Activated CD4-positive, alpha-beta T cell treated with anti-CD3 and anti-CD28 coated beads, Interleukin-2, amount 10 ng/mL, durations not matched to agents 7 days and 5 days (primary cell): ENCODE measurements around the gene VAPA. TPM values are rescaled to one million over a fixed set of nuclear protein-coding genes. Genes with fewer than 3 reads are reported as not detected.

Experiments
- CTCF ChIA-PET: fragments of 350-600 bp; sonication (Branson Sonifier 250); formaldehyde crosslinking; loops from one replicate; lab custom pipeline; 2021; ENCODE audit warnings: antibody characterized with exemption; lab: Charles Lee
- POLR2A ChIA-PET: fragments of 350-600 bp; sonication (Branson Sonifier 250); formaldehyde crosslinking; loops from one replicate; lab custom pipeline; 2021; ENCODE audit warnings: antibody characterized with exemption; lab: Charles Lee
- DNase-seq: peaks from one replicate; pipeline ENCODE4 v3.0.0-alpha.2; 2020
- H3K27ac Mint-ChIP-seq: one replicate; pipeline ENCODE4 v1.8.0; 2021; ENCODE audit warnings: mild to moderate bottlenecking, moderate library complexity, mixed read lengths
- H3K27me3 Mint-ChIP-seq: one replicate; pipeline ENCODE4 v1.8.0; 2021; ENCODE audit warnings: mixed read lengths
- H3K36me3 Mint-ChIP-seq: one replicate; pipeline ENCODE4 v1.8.0; 2021; ENCODE audit warnings: low read depth, mixed read lengths
- H3K4me1 Mint-ChIP-seq: one replicate; pipeline ENCODE4 v1.8.0; 2021; ENCODE audit warnings: mixed read lengths
- H3K4me3 Mint-ChIP-seq: one replicate; pipeline ENCODE4 v1.8.0; 2021; ENCODE audit warnings: mild to moderate bottlenecking, moderate library complexity, mixed read lengths
- H3K9me3 Mint-ChIP-seq: one replicate; pipeline ENCODE4 v1.8.0; 2021; ENCODE audit warnings: mixed read lengths
- total RNA-seq, 2 experiments: library from RNA; stranded (reverse); gene quantifications; one replicate each; pipeline ENCODE4 v1.2.3, GENCODE V29; 2021

Gene VAPA, protein sequence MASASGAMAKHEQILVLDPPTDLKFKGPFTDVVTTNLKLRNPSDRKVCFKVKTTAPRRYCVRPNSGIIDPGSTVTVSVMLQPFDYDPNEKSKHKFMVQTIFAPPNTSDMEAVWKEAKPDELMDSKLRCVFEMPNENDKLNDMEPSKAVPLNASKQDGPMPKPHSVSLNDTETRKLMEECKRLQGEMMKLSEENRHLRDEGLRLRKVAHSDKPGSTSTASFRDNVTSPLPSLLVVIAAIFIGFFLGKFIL
- 100 to 1,000 TPM; 124 to 168 TPM for total RNA-seq

DNA sequence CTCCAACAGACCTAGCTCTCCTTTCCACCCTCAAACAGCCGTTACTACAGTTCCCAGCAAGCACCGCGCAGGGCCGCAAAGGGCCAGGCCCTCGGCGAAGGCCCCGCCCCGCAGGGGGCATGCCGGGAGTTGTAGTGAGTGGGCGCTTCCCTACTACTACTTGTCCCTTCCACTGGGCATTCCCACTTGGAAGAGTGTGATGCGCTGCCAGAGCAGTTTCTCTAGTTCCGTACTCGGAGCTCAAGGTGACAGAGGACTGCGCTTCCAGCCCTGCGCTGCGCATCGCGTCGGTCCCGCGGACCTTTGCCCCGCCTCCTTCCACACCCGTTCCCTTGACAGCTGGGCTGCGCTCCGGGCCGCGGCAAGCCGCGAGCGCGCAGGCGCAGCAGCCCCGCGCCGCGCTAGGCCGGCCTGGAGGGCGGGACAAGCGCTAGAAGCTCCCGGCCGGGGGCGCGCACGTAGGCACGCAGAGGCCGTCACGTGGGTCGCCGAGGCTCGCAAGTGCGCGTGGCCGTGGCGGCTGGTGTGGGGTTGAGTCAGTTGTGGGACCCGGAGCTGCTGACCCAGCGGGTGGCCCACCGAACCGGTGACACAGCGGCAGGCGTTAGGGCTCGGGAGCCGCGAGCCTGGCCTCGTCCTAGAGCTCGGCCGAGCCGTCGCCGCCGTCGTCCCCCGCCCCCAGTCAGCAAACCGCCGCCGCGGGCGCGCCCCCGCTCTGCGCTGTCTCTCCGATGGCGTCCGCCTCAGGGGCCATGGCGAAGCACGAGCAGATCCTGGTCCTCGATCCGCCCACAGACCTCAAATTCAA lies at the start of gene VAPA:
Gene VAPA (plus strand): TSS at position 491 of the 808 bp plus-strand sequence. CDS start 241 bp downstream, at position 732.
- Mint-ChIP-seq H3K4me1 (peaks cover 29% of the 10 kb centered on the region), H3K27me3 (peaks cover 19% of the 10 kb centered on the region), H3K36me3 (no peaks in the 10 kb centered on the region), H3K4me3 (peak within 1 kb of the TSS; percentile 86), H3K9me3 (no peaks in the 10 kb centered on the region), H3K27ac (peak within 1 kb of the TSS; percentile 95)
- POLR2A ChIA-PET = interaction anchor here (0.6 to 0.7 kb wide), 2 partner anchors 28 to 1459 kb away, joined by 3 read pairs; no protein-coding TSS in a partner anchor
- DNase-seq = peak; percentile 94
- CTCF ChIA-PET = interaction anchor here (0.8 to 1.3 kb wide), 4 partner anchors 10 to 22 kb away, joined by 3 to 6 read pairs (median 4); no protein-coding TSS in a partner anchor

DNA sequence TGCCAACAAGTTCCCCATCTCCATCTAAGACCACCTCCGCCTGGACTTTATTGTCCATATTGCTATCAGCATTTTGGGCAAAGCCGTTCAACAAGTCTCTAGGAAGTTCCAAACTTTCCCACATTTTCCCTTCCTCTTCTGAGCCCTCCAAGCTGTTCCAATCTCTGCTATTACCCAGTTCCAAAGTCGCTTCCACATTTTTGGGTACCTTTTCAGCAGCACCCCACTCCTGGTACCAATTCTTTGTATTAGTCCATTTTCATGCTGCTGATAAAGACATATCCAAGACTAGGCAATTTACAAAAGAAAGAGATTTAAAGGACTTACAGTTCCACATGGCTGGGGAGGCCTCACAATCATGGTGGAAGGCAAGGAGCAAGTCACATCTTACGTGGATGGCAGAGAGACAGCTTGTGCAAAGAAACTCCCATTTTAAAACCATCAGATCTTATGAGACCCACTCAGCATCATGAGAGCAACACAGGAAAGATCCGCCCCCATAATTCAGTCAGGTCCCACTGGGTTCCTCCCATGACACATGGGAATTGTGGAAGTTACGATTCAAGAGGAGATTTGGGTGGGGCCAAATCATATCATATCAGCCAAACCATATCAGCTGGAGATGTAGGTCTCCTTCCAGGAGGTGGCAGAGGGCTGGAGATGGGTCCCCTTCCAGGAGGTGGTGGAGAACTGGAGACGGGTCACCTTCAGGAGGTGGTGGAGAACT lies 47.9 kb upstream of the VAPA start:
- ChIA-PET CTCF (no interaction called here), POLR2A (no interaction called here)
- Mint-ChIP-seq H3K36me3 (no peaks in the 10 kb centered on the region), H3K4me3 (no peak overlapping the region), H3K4me1 (peaks cover 7% of the 10 kb centered on the region), H3K27me3 (no peaks in the 10 kb centered on the region), H3K27ac (no peak overlapping the region), H3K9me3 (peaks cover 14% of the 10 kb centered on the region)
- DNase-seq = no peak

DNA sequence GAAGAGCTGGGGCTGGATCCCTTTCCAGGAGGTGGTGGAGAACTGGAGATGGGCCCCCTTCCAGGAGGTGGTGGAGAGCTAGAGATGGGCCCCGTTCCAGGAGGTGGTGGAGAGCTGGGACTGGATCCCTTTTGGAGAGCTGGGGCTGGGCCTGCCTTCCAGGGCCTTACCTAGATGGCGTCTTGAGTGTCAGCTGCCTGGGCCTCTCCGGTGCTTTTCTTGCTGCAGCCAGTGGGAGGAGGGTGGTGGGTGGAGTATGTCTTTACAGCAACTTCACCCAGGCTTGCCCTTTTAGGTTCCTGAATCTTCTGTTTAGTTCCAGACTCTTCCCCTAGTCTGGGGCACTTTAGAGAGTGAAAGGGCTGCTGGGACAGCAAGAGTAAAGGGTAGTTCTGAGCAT lies 47.2 kb upstream of the VAPA start:
- no peak overlapping the region for H3K4me3 Mint-ChIP-seq

DNA sequence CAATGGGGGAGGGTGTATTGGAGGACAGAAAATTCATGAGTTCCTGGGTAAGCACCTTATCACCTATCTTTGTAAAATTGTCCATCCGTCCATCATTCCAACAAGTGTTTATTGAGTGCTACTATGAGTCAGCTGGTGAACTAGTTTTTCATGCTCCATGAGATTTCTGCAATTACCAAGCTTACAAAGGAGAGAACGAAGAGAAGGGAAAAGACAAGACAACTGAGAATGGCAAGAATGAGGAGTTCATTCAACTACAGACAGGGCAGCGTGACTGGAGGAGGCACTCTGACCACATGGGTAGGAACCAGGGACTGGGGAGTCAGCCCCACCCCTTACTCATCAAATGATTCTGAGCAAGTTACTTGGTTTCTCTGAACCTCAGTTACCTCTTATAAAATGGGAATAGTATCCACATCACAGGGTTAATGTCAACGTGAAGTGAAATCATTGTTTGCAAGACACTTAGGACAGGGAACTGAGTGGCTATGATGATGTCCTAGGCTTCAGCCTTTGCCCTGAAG lies 46.7 kb upstream of the VAPA start:
- Mint-ChIP-seq H3K27ac (no peak overlapping the region), H3K4me3 (no peak overlapping the region), H3K4me1 (peaks cover 7% of the 10 kb centered on the region), H3K36me3 (no peaks in the 10 kb centered on the region), H3K27me3 (no peaks in the 10 kb centered on the region), H3K9me3 (peaks cover 14% of the 10 kb centered on the region)
- POLR2A ChIA-PET = no interaction called here
- CTCF ChIA-PET = no interaction called here
- no peak for DNase-seq

More for the DNA sequence above, 47.2 kb upstream of the VAPA start:
- Mint-ChIP-seq H3K27me3 (no peaks in the 10 kb centered on the region), H3K9me3 (peaks cover 14% of the 10 kb centered on the region), H3K27ac (no peak overlapping the region), H3K4me1 (peaks cover 7% of the 10 kb centered on the region), H3K36me3 (no peaks in the 10 kb centered on the region)
- ChIA-PET POLR2A (no interaction called here), CTCF (no interaction called here)
- no peak for DNase-seq

DNA sequence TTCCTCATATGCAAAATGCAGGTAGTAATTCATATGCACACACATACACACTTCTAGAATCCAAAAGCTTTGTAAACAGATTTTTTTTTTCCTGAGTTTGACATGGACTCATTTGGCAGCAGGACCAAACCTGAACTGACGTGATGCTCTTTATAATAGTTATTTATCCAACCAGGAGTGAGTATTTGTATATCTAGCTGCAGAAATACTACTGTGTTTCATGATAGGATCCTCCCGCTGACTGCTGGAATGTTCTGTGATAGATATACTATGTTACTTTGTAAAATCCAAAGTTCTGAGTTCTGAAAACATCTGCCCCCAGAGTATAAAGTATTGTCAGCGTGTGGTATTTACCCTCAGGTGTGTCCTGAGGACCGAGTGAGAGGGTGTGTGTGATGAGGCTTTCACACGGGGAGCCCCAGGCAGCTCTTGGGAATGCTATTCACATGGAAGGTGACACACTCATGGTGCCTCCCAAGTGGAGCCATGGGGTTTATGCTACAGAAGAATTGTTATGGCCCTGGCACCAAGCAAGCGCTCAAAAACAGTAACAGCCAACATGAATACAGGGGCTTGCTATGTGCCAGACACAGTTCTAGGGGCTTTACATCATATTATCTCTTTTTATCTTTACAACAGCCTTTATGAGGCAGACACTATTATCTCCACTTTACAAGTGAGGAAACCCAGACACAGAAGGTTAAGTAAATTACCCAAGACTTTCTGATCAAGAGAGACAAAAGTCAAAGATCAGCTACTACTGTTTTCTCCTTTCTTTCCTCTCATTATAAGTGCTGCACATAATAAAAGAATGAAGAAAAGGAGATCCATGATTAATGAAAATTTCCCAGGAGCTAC lies 44.7 kb upstream of the VAPA start:
- CTCF ChIA-PET = interaction anchor here (0.8 to 1.3 kb wide), 2 partner anchors 10 to 17 kb away, joined by 3 read pairs; partner anchors contain the start of gene TXNDC2
- POLR2A ChIA-PET = no interaction called here
- H3K27ac Mint-ChIP-seq = no peak overlapping the region
- H3K27me3 Mint-ChIP-seq = no peaks in the 10 kb centered on the region
- peaks cover 14% of the 10 kb centered on the region for H3K9me3 Mint-ChIP-seq
- H3K36me3 Mint-ChIP-seq = no peaks in the 10 kb centered on the region
- peaks cover 4% of the 10 kb centered on the region for H3K4me1 Mint-ChIP-seq
- DNase-seq = no peak
- no peak overlapping the region for H3K4me3 Mint-ChIP-seq

DNA sequence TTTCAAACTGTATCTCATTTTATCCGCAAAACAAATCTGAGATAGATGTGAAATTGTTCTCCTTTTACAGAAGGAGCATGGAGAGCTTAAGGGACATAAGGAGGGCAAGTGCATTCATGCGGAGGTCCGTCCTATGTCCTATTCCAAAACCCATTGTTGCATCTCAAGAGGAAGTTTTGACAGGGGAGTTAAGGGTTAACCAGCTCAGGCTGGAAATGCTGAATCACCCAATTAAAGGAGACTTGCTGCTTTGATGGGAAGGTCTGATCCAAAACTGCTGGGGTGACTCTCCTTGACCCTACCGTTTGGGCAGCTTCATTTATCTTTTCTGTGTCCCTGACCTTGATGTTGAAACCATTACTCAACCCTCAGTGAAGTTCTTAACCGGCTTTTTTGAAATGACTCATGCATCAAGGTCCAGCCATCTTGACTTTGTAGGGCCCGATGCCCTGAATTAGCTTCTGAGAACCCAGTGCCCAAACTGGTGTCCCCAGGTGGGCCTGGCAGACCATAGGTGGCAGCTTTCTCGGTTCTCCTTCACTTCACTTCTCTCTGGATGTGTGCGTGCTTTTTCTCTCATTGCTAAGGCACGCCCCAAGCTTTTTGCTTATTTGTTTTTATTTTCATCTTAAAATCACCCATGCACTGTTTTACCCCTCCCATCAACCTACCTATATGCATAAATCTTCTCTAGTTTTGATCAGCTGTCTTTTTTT lies 43.9 kb upstream of the VAPA start:
- ChIA-PET POLR2A (no interaction called here), CTCF (interaction anchor here (0.8 to 1.3 kb wide), 3 partner anchors 11 to 60 kb away, joined by 3 read pairs; partner anchors contain the start of gene TXNDC2)
- DNase-seq = no peak
- Mint-ChIP-seq H3K27ac (no peak overlapping the region), H3K4me1 (peaks cover 4% of the 10 kb centered on the region), H3K36me3 (no peaks in the 10 kb centered on the region), H3K9me3 (peaks cover 14% of the 10 kb centered on the region), H3K4me3 (no peak overlapping the region), H3K27me3 (no peaks in the 10 kb centered on the region)

DNA sequence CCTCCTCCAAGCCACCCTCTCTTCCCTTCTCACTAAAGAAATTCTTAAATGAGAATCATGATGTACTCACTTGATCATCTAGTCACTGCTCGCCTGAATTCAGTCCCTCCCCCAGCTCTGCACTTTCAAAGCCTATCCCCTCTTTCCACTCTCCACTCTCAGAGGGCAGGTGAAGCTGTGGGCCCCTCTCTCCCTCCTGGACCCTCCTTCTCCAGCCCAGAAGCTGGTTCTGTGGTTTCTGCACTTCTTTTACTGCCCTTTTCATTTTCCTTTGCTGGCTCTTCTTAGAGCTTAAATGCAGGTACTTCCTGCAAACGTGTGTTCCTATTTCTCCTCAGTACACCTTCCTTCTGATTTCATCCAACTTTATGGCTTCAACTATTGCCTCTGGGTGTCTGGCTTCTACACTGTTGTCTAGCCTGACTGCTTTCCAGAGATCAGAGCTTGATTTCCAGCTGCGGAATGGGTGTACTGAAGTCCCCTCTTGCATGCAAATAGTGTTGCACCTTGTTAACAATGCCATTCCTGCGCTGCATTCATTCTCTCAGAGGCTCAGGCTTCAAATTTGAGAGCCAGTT lies 43.3 kb upstream of the VAPA start:
- Mint-ChIP-seq H3K9me3 (peaks cover 12% of the 10 kb centered on the region), H3K4me1 (peaks cover 4% of the 10 kb centered on the region), H3K36me3 (no peaks in the 10 kb centered on the region), H3K27ac (no peak overlapping the region), H3K4me3 (no peak overlapping the region), H3K27me3 (no peaks in the 10 kb centered on the region)
- CTCF ChIA-PET = interaction anchor here (0.9 to 1.3 kb wide), 2 partner anchors 12 to 59 kb away, joined by 3 read pairs; no protein-coding TSS in a partner anchor
- POLR2A ChIA-PET = no interaction called here
- no peak for DNase-seq

DNA sequence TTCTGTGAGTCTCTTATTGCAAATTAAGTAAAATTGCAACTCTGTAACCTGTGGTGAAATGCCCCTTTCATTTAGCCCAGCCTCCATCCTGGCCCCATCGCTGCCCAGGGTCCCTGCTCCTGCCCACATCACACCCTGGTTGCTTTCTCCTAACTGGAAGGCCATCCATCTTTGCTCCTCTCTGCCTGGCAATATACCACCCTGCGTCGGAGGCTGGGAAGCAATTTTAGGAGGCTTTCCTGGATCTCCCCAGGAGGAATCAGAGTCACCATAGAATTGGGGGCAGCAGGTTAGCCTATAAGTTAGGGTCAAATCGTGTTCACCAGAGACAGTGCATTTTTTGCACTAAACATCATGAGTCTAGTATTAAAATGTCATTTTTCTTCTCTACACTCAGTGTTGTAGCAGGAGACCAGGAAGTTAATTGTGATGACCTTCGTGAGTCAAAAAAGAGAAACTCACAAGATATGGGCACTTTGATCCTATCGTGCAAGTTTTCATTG lies 42.5 kb upstream of the VAPA start:
- H3K9me3 Mint-ChIP-seq = peaks cover 4% of the 10 kb centered on the region
- ChIA-PET POLR2A (no interaction called here), CTCF (no interaction called here)
- DNase-seq = no peak
- H3K4me1 Mint-ChIP-seq = peaks cover 4% of the 10 kb centered on the region
- no peak overlapping the region for H3K4me3 Mint-ChIP-seq
- H3K36me3 Mint-ChIP-seq = no peaks in the 10 kb centered on the region
- H3K27me3 Mint-ChIP-seq = no peaks in the 10 kb centered on the region
- H3K27ac Mint-ChIP-seq = no peak overlapping the region

DNA sequence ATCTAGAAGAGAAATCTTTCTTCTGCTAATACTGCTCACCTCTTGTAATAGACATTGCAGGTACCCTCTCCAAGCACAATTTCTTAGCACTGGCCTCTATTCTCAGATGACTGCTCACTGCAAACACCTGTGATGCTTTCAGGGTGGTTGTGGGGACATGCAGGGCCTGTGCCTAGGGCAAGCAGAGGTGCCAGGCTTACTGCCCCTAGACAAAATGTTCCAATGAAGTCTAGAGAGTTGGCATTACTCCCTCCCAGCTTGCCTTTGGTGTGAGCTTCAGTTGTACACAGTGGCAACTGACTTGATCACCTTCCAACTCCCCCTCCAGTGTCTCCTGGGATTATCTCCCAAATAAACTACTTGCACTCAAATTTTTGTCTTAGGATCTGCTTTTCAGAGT lies 41.0 kb upstream of the VAPA start:
- no peaks in the 10 kb centered on the region for H3K9me3 Mint-ChIP-seq
- CTCF ChIA-PET = no interaction called here
- H3K4me1 Mint-ChIP-seq = peaks cover 11% of the 10 kb centered on the region
- DNase-seq = no peak
- no peaks in the 10 kb centered on the region for H3K36me3 Mint-ChIP-seq
- no peak overlapping the region for H3K4me3 Mint-ChIP-seq
- POLR2A ChIA-PET = no interaction called here
- H3K27ac Mint-ChIP-seq = no peak overlapping the region
- no peaks in the 10 kb centered on the region for H3K27me3 Mint-ChIP-seq

DNA sequence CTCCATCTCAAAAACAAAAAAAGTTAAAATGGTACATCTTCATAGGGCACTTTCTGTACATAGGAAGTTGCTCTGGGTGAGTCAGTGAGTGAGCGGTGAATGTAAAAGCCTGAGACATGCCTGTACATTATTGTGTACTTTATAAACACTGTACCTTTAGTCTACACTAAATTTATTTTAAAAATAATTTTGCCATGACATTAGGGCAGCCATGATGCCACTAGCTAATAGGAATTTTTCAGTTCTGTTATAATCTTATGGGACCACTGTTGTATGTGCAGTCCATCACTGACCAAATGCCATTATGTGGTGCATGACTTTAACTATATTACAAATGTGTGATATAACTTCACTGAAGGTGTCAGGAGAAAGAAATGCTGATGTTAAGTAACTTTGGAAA lies 39.1 kb upstream of the VAPA start:
- Mint-ChIP-seq H3K9me3 (no peaks in the 10 kb centered on the region), H3K27ac (no peak overlapping the region), H3K4me3 (no peak overlapping the region), H3K4me1 (peaks cover 7% of the 10 kb centered on the region), H3K36me3 (no peaks in the 10 kb centered on the region), H3K27me3 (no peaks in the 10 kb centered on the region)
- ChIA-PET CTCF (no interaction called here), POLR2A (no interaction called here)
- DNase-seq = no peak

DNA sequence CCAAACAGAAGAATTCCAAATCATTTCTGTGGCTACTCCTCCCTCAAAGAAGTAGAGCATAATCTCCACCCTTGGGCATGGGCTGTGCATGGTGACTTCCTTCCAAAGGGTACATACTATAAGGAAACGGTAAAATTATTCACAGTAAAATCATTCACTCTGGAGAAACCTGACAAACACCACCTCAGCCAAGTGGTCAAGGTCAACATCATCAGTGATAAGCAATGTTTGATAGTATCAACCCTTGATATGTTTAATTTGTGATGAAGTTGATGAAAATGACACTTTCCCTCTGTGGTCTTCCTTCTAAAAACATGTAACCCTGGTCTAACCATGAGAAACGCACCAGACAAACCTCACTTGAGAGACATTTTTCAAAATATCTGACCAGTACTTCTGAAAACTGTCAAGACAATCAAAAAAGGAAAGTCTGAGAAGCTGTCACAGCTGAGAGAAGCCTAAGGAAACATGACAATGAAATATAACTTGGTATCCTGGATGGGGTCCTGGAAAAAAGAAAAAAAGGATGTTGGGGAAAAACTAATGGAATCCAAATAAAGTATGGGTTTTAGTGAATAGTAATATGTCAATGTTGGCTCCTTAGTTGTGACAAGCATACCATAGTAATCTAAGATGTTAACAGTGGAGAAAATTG lies 37.5 kb upstream of the VAPA start:
- Mint-ChIP-seq H3K9me3 (no peaks in the 10 kb centered on the region), H3K4me3 (no peak overlapping the region), H3K36me3 (no peaks in the 10 kb centered on the region), H3K27me3 (no peaks in the 10 kb centered on the region), H3K4me1 (peaks cover 7% of the 10 kb centered on the region), H3K27ac (no peak overlapping the region)
- CTCF ChIA-PET = no interaction called here
- POLR2A ChIA-PET = no interaction called here
- no peak for DNase-seq
